H1 (cell line): ENCODE data around the gene ITIH1. TPM values are rescaled to one million over a fixed set of nuclear protein-coding genes. Genes with fewer than 3 reads are reported as not detected.

Experiments used
- CTCF ChIA-PET: fragments of 300-600 bp; sonication (Branson Sonifier 250); formaldehyde crosslinking; loops from one replicate; lab custom pipeline; 2021; ENCODE audit not compliant: partially characterized antibody; lab: Charles Lee
- POLR2A ChIA-PET: fragments of 300-600 bp; sonication (Branson Sonifier 250); formaldehyde crosslinking; loops from one replicate; lab custom pipeline; 2021; ENCODE audit warnings: inconsistent platforms; ENCODE audit not compliant: partially characterized antibody; lab: Charles Lee
- DNase-seq, 2 experiments: peaks; one replicate each; pipeline versions ENCODE4 v3.0.0 to v3.0.0-alpha.2; 2010 to 2022; ENCODE audit warnings: low spot score in 2 of 2, low read depth in 1 of 2, mixed read lengths in 1 of 2
- FAIRE-seq: peaks from 2 replicates; lab custom pipeline; 2011; peaks lifted over from hg19 to GRCh38; lab: Jason Lieb, UNC
- H2AFZ ChIP-seq: 2 replicates; pipeline ENCODE4 v1.8.1; 2012; ENCODE audit warnings: low read length, inconsistent platforms
- H2AK5ac ChIP-seq: 2 replicates; pipeline ENCODE4 v1.6.1; 2013; ENCODE audit warnings: low read depth, low read length
- H2BK120ac ChIP-seq: replicated peaks from 2 replicates; pipeline ENCODE3; 2013; ENCODE audit warnings: low read depth, low read length, inconsistent platforms
- H2BK12ac ChIP-seq: 2 replicates; pipeline ENCODE4 v1.6.1; 2013; ENCODE audit warnings: low read depth, low read length
- H2BK15ac ChIP-seq: 2 replicates; pipeline ENCODE4 v1.6.1; 2013; ENCODE audit warnings: low read length
- H2BK20ac ChIP-seq: 2 replicates; pipeline ENCODE4 v1.6.1; 2013; ENCODE audit warnings: low read length
- H2BK5ac ChIP-seq: 2 replicates; pipeline ENCODE4 v1.6.1; 2013; ENCODE audit warnings: low read depth, low read length
- H3K14ac ChIP-seq: 2 replicates; pipeline ENCODE4 v1.6.1; 2013; ENCODE audit warnings: inconsistent platforms; ENCODE audit not compliant: insufficient read length
- H3K18ac ChIP-seq: 2 replicates; pipeline ENCODE4 v1.6.1; 2013; ENCODE audit warnings: low read length; ENCODE audit errors: extremely low read depth
- H3K23ac ChIP-seq: 2 replicates; pipeline ENCODE4 v1.6.1; 2013; ENCODE audit warnings: inconsistent platforms; ENCODE audit not compliant: insufficient read length
- H3K23me2 ChIP-seq: 2 replicates; pipeline ENCODE4 v1.6.1; 2013; ENCODE audit warnings: low read depth, low read length
- H3K27ac ChIP-seq: 2 replicates; pipeline ENCODE4 v1.6.1; 2011; ENCODE audit warnings: low read depth, low read length, inconsistent platforms
- H3K27me3 ChIP-seq, 4 experiments: replicated peaks in 1 of 4; 1 replicate in 1 of 4; 2 replicates in 3 of 4; pipeline versions ENCODE4 v1.6.1 to v1.8.1; 2011 to 2013; ENCODE audit warnings: low read length in 3 of 4, mild to moderate bottlenecking in 3 of 4, inconsistent platforms in 2 of 4, mixed read lengths in 2 of 4, moderate library complexity in 1 of 4; ENCODE audit not compliant: control insufficient read depth in 3 of 4, insufficient read depth in 3 of 4; ENCODE audit errors: extremely low read depth in 1 of 4
- H3K36me3 ChIP-seq, 4 experiments: 2 replicates each; pipeline versions ENCODE4 v1.6.1 to v1.8.1; 2011 to 2013; ENCODE audit warnings: mild to moderate bottlenecking in 4 of 4, low read length in 3 of 4, moderate library complexity in 2 of 4, control low read depth in 1 of 4, inconsistent platforms in 1 of 4; ENCODE audit not compliant: insufficient read depth in 4 of 4, control insufficient read depth in 2 of 4
- H3K4ac ChIP-seq: replicated peaks from 2 replicates; pipeline ENCODE3; 2013; ENCODE audit warnings: low read length, low read depth, mixed read lengths, inconsistent platforms; ENCODE audit not compliant: insufficient read length
- H3K4me1 ChIP-seq, 4 experiments: replicated peaks in 1 of 4; 1 replicate in 1 of 4; 2 replicates in 3 of 4; pipeline versions ENCODE4 v1.6.1 to v1.8.1; 2011 to 2013; ENCODE audit warnings: low read length in 3 of 4, inconsistent platforms in 2 of 4, mixed read lengths in 1 of 4; ENCODE audit not compliant: insufficient read depth in 4 of 4, control insufficient read depth in 3 of 4
- H3K4me2 ChIP-seq, 2 experiments: 2 replicates each; pipeline versions ENCODE4 v1.6.1 to v1.8.1; 2011 to 2013; ENCODE audit warnings: low read depth in 2 of 2, low read length in 2 of 2, control low read depth in 1 of 2, inconsistent platforms in 1 of 2, mild to moderate bottlenecking in 1 of 2; ENCODE audit not compliant: insufficient read depth in 1 of 2
- H3K4me3 ChIP-seq, 4 experiments: fragments of 200-600, 300-600 bp in 1 of 4; sonication (generic), shearing (Covaris generic), sonication (Bioruptor Twin) in 1 of 4; 2 replicates each; pipeline versions ENCODE4 v1.5.1 to v1.8.1; 2011 to 2016; ENCODE audit warnings: low read length in 4 of 4, low read depth in 3 of 4, control low read depth in 2 of 4, inconsistent platforms in 2 of 4, mild to moderate bottlenecking in 2 of 4, mixed read lengths in 1 of 4, moderate library complexity in 1 of 4; ENCODE audit not compliant: insufficient read depth in 2 of 4; ENCODE audit errors: extremely low read depth in 1 of 4
- H3K56ac ChIP-seq: replicated peaks from 2 replicates; pipeline ENCODE3; 2013; ENCODE audit warnings: low read depth, mild to moderate bottlenecking, mixed read lengths, low read length, inconsistent platforms; ENCODE audit not compliant: insufficient read length
- H3K79me1 ChIP-seq: 2 replicates; pipeline ENCODE4 v1.6.1; 2013; ENCODE audit warnings: low read depth, low read length, control low read depth
- H3K79me2 ChIP-seq, 2 experiments: 2 replicates each; pipeline versions ENCODE4 v1.6.1 to v1.8.1; 2012 to 2013; ENCODE audit warnings: low read length in 2 of 2, mild to moderate bottlenecking in 2 of 2, inconsistent platforms in 1 of 2; ENCODE audit not compliant: insufficient read depth in 2 of 2, control insufficient read depth in 1 of 2
- H3K9ac ChIP-seq, 4 experiments: replicated peaks in 1 of 4; 1 replicate in 1 of 4; 2 replicates in 3 of 4; pipeline versions ENCODE4 v1.6.1 to v1.8.1; 2011 to 2013; ENCODE audit warnings: low read depth in 3 of 4, low read length in 3 of 4, control low read depth in 2 of 4, mild to moderate bottlenecking in 2 of 4, moderate library complexity in 2 of 4, inconsistent platforms in 1 of 4; ENCODE audit errors: extremely low read depth in 1 of 4
- H3K9me3 ChIP-seq, 2 experiments: 2 replicates each; pipeline versions ENCODE4 v1.6.1 to v1.8.1; 2012 to 2013; ENCODE audit warnings: mild to moderate bottlenecking in 2 of 2, moderate library complexity in 2 of 2, control low read depth in 1 of 2, inconsistent platforms in 1 of 2, low read depth in 1 of 2, low read length in 1 of 2, mixed read lengths in 1 of 2; ENCODE audit not compliant: insufficient read depth in 2 of 2
- H4K20me1 ChIP-seq, 2 experiments: replicated peaks in 1 of 2; 2 replicates each; pipeline versions ENCODE3 to v1.8.1; 2011 to 2013; ENCODE audit warnings: inconsistent platforms in 2 of 2, low read length in 2 of 2, mild to moderate bottlenecking in 1 of 2; ENCODE audit not compliant: insufficient read depth in 2 of 2, control insufficient read depth in 1 of 2
- H4K5ac ChIP-seq: 2 replicates; pipeline ENCODE4 v1.6.1; 2013; ENCODE audit warnings: low read length, low read depth, mixed read lengths, inconsistent platforms; ENCODE audit not compliant: insufficient read length
- H4K8ac ChIP-seq: 2 replicates; pipeline ENCODE4 v1.8.0; 2013; ENCODE audit warnings: mild to moderate bottlenecking, moderate library complexity, low read length, inconsistent platforms; ENCODE audit not compliant: insufficient read depth; ENCODE audit errors: extremely low read depth
- H4K91ac ChIP-seq: replicated peaks from 2 replicates; pipeline ENCODE3; 2013; ENCODE audit warnings: low read length, mixed read lengths, inconsistent platforms; ENCODE audit not compliant: insufficient read length
- BACH1 ChIP-seq: IDR thresholded peaks from 2 replicates; pipeline ENCODE4 v1.6.1; 2012; ENCODE audit warnings: low read length, improper control_type of control experiment
- BCL11A ChIP-seq, 2 experiments: IDR thresholded peaks; one replicate each; pipeline ENCODE4 v1.6.1; 2011; ENCODE audit warnings: low read depth in 2 of 2, low read length in 2 of 2, mild to moderate bottlenecking in 2 of 2
- CEBPB ChIP-seq: IDR thresholded peaks from 2 replicates; pipeline ENCODE4 v1.6.1; 2012; ENCODE audit warnings: low read depth, low read length
- CHD2 ChIP-seq: IDR thresholded peaks from 2 replicates; pipeline ENCODE4 v1.6.1; 2012; ENCODE audit warnings: low read length, improper control_type of control experiment
- CTBP2 ChIP-seq: IDR thresholded peaks from 2 replicates; pipeline ENCODE4 v1.7.0; 2011; ENCODE audit warnings: borderline replicate concordance, mild to moderate bottlenecking, moderate library complexity, mixed read lengths, low read length; ENCODE audit not compliant: insufficient read depth, insufficient read length
- EP300 ChIP-seq, 2 experiments: IDR thresholded peaks; 1 replicate in 1 of 2; 2 replicates in 1 of 2; pipeline ENCODE4 v1.6.1; 2011 to 2012; ENCODE audit warnings: low read depth in 2 of 2, low read length in 2 of 2, mild to moderate bottlenecking in 2 of 2, borderline replicate concordance in 1 of 2, inconsistent platforms in 1 of 2, moderate library complexity in 1 of 2
- EZH2 ChIP-seq: fragments of 200-600 bp; sonication (generic); IDR thresholded peaks from 2 replicates; pipeline ENCODE4 v1.7.1; 2012; ENCODE audit warnings: low read depth, mild to moderate bottlenecking, moderate library complexity, low read length, inconsistent platforms; ENCODE audit not compliant: severe bottlenecking
- RAD21 ChIP-seq, 2 experiments: IDR thresholded peaks in 1 of 2; conservative IDR thresholded peaks in 1 of 2; 2 replicates each; pipeline ENCODE4 v1.6.1; 2011; ENCODE audit warnings: low read depth in 2 of 2, low read length in 2 of 2, improper control_type of control experiment in 1 of 2, inconsistent platforms in 1 of 2, mild to moderate bottlenecking in 1 of 2, moderate library complexity in 1 of 2
- SAP30 ChIP-seq: fragments of 300-600 bp; sonication (generic); IDR thresholded peaks from 2 replicates; pipeline ENCODE4 v1.7.1; 2012; ENCODE audit warnings: low read length, moderate library complexity, mild to moderate bottlenecking, inconsistent platforms; ENCODE audit not compliant: insufficient read depth, insufficient replicate concordance
- SIRT6 ChIP-seq: IDR thresholded peaks from one replicate; pipeline ENCODE4 v1.7.1; 2012; ENCODE audit warnings: low read length, inconsistent platforms
- SP2 ChIP-seq: IDR thresholded peaks from 2 replicates; pipeline ENCODE4 v1.6.1; 2012; ENCODE audit warnings: mild to moderate bottlenecking, low read length, inconsistent platforms
- SRF ChIP-seq: IDR thresholded peaks from 2 replicates; pipeline ENCODE4 v1.6.1; 2011; ENCODE audit warnings: mild to moderate bottlenecking, low read depth, low read length, moderate library complexity
- TAF7 ChIP-seq: optimal IDR thresholded peaks from 2 replicates; pipeline ENCODE3; 2011; ENCODE audit warnings: low read depth, mild to moderate bottlenecking, inconsistent platforms, low read length, moderate library complexity, borderline replicate concordance
- TEAD4 ChIP-seq: IDR thresholded peaks from 2 replicates; pipeline ENCODE4 v1.6.1; 2012; ENCODE audit warnings: low read depth, low read length, inconsistent platforms, mixed read lengths
- WGBS, 2 experiments: shearing (Covaris generic) in 1 of 2; methylation state at CpG; one replicate each; pipeline versions ENCODE4 v1.1.6 to v1.1.7; 2013 to 2015; ENCODE audit warnings: low lambda C conversion rate in 2 of 2, mixed read lengths in 2 of 2, inconsistent platforms in 1 of 2, low coverage in 1 of 2, missing lambda C conversion rate in 1 of 2; ENCODE audit not compliant: insufficient replicate concordance in 2 of 2, insufficient coverage in 1 of 2, insufficient read length in 1 of 2; ENCODE audit errors: extremely low coverage in 1 of 2, missing lambda C conversion rate in 1 of 2; 5-methylcytosine and 5-hydroxymethylcytosine counted together
- polyA plus RNA-seq, 7 experiments: library from polyadenylated mRNA; depleted of rRNA in 3 of 7; stranded (reverse) in 5 of 7; unstranded in 2 of 7; fragments of >200 nt in 5 of 7; fragments of 200-250 nt in 2 of 7; gene quantifications; 1 replicate in 5 of 7; 2 replicates in 1 of 7; 4 replicates in 1 of 7; pipeline versions ENCODE4 v1.2.1 to v1.2.3, GENCODE V29; 2011 to 2013; ENCODE audit warnings: missing spikeins in 2 of 7, mixed read lengths in 2 of 7
- total RNA-seq: library from RNA; stranded (reverse); fragmentation: NEBNext Ultra II Directional; extraction: Animal tissue kit (Norgen Biotek cat#: 25700); gene quantifications from 2 replicates; pipeline ENCODE4 v1.2.1, GENCODE V29; 2021

ITIH1 gene
- total and polyA plus RNA-seq, 2 of the 8 experiments (the other 6 are each of a cell fraction or from before 2014, with no cell fraction given) = not detected

DNA sequence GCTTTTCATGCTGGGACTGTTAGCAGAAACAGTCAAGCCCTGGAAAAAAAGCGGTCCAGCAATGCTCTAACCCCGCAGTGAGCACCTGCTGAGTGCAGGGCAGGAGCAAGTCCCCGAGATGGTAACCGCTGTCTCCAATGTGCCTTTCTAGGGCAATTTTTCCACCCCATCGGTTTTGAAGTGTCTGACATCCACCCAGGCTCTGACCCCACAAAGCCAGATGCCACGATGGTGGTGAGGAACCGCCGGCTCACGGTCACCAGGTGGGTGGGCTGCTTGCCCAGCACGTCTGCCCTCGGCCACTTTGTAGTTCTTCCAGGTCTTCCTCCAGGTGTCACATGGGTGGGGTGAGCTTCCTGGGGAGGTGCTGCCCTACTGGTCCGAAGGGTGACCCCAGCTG, 14.0 kb downstream of the ITIH1 start:
- POLR2A ChIA-PET = interaction anchor here (1.4 to 2.5 kb wide), 2 partner anchors 8 to 20 kb away, joined by 5 to 10 read pairs; partner anchors contain the start of gene NEK4
- no peaks in the 10 kb centered on the region for H3K79me1 ChIP-seq
- CTCF ChIA-PET = interaction anchor here (0.7 to 3.8 kb wide), 19 partner anchors 8 to 369 kb away, joined by 3 to 33 read pairs (median 7); partner anchors contain the start of genes ITIH1 and NEK4
- WGBS, 2 experiments = 90% methylated on average over 12 of the region's 12 CpGs; no CpG with 5 or more reads in 1 of the 2 experiments
- no peaks in the 10 kb centered on the region for H3K23me2 ChIP-seq
- no peak overlapping the region for H3K27ac ChIP-seq
- no peak overlapping the region for H2BK120ac ChIP-seq
- H3K23ac ChIP-seq = no peak overlapping the region
- no peak overlapping the region for H4K8ac ChIP-seq
- no peak overlapping the region for H2BK15ac ChIP-seq
- H2BK12ac ChIP-seq = 0 out of 2 replicates have a peak overlapping the region, but pooled peaks have one; percentile 39
- H2BK5ac ChIP-seq = no peak overlapping the region
- H3K9me3 ChIP-seq = no peaks in the 10 kb centered on the region
- no peak for DNase-seq
- H2BK20ac ChIP-seq = no peak overlapping the region
- H3K36me3 ChIP-seq = no peaks in the 10 kb centered on the region
- H2AFZ ChIP-seq = no peak overlapping the region
- H3K14ac ChIP-seq = no peak overlapping the region
- H3K4me3 ChIP-seq = no peak overlapping the region
- H3K79me2 ChIP-seq = no peaks in the 10 kb centered on the region
- no peaks in the 10 kb centered on the region for H3K27me3 ChIP-seq
- no peak overlapping the region for H3K4ac ChIP-seq
- no peak overlapping the region for H3K56ac ChIP-seq
- no peak overlapping the region for H3K18ac ChIP-seq
- H4K91ac ChIP-seq = no peak overlapping the region
- H4K5ac ChIP-seq = no peak overlapping the region
- H3K9ac ChIP-seq = no peak overlapping the region
- FAIRE-seq = no peak
- H2AK5ac ChIP-seq = no peak overlapping the region
- no peak overlapping the region for H3K4me2 ChIP-seq
- no peaks in the 10 kb centered on the region for H3K4me1 ChIP-seq
- H4K20me1 ChIP-seq = peaks cover 0 to 3% of the 10 kb centered on the region in 2 experiments
- no peak for TF ChIP-seq SAP30
- TF ChIP-seq RAD21 (IDR thresholded peaks at IDR 0.05 in 1 of 2, conservative IDR thresholded peaks at IDR 0.05 in 1 of 2; ENCODE audit: low read depth in 2 of 2, low read length in 2 of 2) = no peak
- TF ChIP-seq TAF7 = no peak
- TF ChIP-seq SRF = no peak
- no peak for TF ChIP-seq BACH1
- no peak for TF ChIP-seq EP300 (IDR thresholded peaks at IDR 0.05; ENCODE audit: borderline replicate concordance in 1 of 2, low read depth in 2 of 2, low read length in 2 of 2)
- TF ChIP-seq SP2 = no peak
- no peak for TF ChIP-seq EZH2
- TF ChIP-seq CEBPB = no peak
- no peak for TF ChIP-seq SIRT6
- TF ChIP-seq BCL11A (IDR thresholded peaks at IDR 0.05; ENCODE audit: low read depth in 2 of 2, low read length in 2 of 2) = no peak
- no peak for TF ChIP-seq CHD2
- TF ChIP-seq CTBP2 = no peak
- TF ChIP-seq TEAD4 = no peak
